ENCODE results near the gene CA10. TPM values are rescaled to one million over a fixed set of nuclear protein-coding genes. Genes with fewer than 3 reads are reported as not detected.

CA10 gene
- total RNA-seq, 2 donors from 2014 or later, result 0.15 to 0.96 TPM

DNA sequence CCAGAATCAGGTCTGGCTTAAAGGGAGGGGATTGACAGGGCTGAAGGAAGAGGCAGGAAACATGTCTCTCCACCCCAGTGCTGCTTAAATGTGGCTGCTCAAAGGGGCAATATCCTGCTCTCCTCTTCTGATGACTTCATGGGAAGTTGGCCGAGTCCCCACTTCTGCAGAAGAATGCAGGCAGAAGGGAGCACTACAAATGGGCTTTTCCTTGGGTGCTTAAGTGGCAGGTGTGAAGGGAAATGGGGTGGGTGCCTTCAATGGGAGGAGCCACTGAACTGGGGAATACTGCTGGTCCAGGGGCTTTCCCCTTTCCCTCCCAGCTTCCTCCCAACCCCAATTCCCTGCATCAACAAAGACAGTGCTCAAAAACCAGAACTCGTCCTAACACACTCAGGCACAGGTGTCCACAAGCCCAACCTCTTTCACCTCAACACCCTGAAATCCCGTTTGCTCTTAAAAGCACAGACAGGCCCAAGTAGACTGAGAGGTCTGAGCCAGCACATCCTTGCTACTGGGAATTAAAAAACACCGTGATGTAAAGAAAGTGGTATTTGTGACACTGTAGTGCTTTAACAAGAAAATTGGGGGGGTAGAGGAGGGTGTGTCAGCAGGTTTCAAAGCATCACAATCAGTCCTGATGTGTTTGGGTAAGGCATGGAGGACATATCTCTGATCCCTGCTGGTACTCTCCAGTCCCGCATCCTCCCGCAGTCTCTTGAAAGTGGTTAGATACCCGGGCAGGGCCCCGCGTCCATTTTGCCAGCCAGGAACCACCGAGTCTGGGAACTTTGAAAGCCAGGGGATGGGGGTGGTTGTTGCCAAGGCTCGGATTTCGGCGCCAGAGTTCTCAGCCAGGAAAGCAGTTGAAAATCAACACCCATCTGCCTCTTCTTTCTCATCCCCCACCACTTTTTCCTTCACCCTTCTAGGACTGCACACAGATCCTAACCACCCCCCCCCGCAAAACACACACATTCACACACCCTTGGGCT lies 1.6 kb downstream of the CA10 start:
- ATAC-seq, result no peak
- no peak for DNase-seq
- H3K27ac Mint-ChIP-seq, result no peak overlapping the region
- H3K27me3 Mint-ChIP-seq, result peaks cover 49% of the 10 kb centered on the region
- no peaks in the 10 kb centered on the region for H3K36me3 Mint-ChIP-seq (ENCODE audit: low read depth)
- peaks cover 6% of the 10 kb centered on the region for H3K4me1 Mint-ChIP-seq
- no peaks in the 10 kb centered on the region for H3K9me3 ChIP-seq (ENCODE audit: control insufficient read depth, low read length, poor library complexity, severe bottlenecking)
- H3K4me3 Mint-ChIP-seq, result peak overlapping the region; percentile 72

DNA sequence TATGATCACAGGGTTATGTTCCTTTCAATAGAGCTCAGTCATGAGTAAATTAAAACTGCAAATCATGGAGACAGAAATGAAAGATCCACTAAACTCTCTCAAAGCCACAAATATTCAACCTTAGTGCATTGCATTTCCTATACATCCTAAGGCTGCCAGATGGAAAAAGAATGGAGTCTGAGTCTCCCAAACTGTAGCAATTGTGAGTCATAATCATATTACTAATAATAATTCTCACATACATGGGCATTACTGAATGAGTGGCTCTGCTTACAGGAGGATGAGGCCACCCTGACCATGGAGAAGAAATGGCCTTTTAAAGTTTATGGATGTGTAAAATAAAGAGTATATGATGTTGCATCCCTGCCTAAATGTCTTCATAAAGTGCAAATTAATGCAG lies 3.2 kb downstream of the CA10 start:
- no peak for DNase-seq
- H3K9me3 ChIP-seq (ENCODE audit: control insufficient read depth, low read length, poor library complexity, severe bottlenecking), result no peaks in the 10 kb centered on the region
- no peak for ATAC-seq
- peaks cover 6% of the 10 kb centered on the region for H3K4me1 Mint-ChIP-seq
- H3K27me3 Mint-ChIP-seq, result peaks cover 36% of the 10 kb centered on the region
- no peak overlapping the region for H3K4me3 Mint-ChIP-seq
- no peak overlapping the region for H3K27ac Mint-ChIP-seq
- no peaks in the 10 kb centered on the region for H3K36me3 Mint-ChIP-seq (ENCODE audit: low read depth)

DNA sequence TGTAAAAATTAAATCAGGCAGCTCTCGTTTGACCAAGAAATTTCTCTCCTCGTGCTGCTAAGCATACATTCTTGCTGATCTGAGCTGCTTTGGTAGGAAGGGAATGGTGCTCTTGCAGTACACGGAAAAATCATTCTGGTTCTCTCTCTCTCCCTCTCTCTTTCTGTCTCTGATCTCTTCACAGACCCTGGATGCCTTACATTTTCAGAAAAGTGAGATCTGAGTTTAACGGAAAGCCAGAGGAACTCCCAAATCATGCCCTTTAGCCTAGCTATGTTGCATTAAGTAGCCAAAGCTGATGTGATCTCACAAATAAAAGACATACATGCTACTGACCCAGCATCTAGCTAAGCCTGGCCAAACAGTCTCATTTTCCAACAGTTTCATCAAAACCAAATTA lies 4.0 kb downstream of the CA10 start:
- no peaks in the 10 kb centered on the region for H3K9me3 ChIP-seq (ENCODE audit: control insufficient read depth, low read length, poor library complexity, severe bottlenecking)
- DNase-seq (no peak), ATAC-seq (no peak)
- H3K36me3 Mint-ChIP-seq (ENCODE audit: low read depth), result no peaks in the 10 kb centered on the region
- H3K4me3 Mint-ChIP-seq, result no peak overlapping the region
- peaks cover 28% of the 10 kb centered on the region for H3K27me3 Mint-ChIP-seq
- H3K4me1 Mint-ChIP-seq, result peaks cover 6% of the 10 kb centered on the region
- H3K27ac Mint-ChIP-seq, result no peak overlapping the region

DNA sequence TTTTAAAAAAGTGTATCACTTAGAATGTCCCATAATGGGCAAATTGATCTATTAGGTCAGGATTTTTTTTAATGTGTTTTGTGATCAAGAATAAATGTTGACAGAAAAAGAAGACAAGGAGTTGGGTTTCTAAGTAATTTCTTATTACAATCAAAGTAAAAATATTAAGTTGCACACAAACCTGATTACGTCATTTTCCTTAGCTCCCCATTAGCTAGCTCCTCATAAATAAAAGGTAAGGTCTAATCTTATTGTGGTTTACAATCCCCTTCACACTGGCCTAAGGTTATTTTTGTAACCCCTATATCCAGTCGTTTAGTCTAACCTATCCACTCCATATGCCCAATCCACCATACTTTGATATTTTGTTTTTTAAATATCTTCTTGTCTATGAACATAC lies 7.6 kb downstream of the CA10 start:
- H3K9me3 ChIP-seq (ENCODE audit: control insufficient read depth, low read length, poor library complexity, severe bottlenecking), result no peaks in the 10 kb centered on the region
- H3K4me1 Mint-ChIP-seq, result peaks cover 10% of the 10 kb centered on the region
- no peak overlapping the region for H3K27ac Mint-ChIP-seq
- ATAC-seq, result no peak
- no peaks in the 10 kb centered on the region for H3K36me3 Mint-ChIP-seq (ENCODE audit: low read depth)
- no peak for DNase-seq
- peaks cover 4% of the 10 kb centered on the region for H3K27me3 Mint-ChIP-seq
- no peak overlapping the region for H3K4me3 Mint-ChIP-seq

DNA sequence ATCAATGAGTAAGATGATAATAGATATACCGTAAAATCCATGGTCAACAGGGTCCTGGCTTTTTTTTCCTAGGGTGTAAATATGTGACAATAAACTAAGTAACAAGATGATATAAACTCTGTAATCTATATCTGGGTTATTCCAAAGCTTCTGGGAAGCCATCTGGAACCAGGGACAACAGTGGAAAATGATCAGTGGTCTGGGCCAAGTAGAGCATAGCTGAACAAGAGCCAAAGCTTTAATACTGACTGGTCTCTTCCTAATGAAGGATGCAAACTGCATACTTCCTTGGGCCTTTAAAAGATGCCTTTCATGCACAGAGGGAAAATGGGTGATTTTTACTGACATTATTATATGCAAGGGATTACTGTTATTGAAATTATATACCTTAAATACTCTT lies 8.9 kb downstream of the CA10 start:
- peaks cover 14% of the 10 kb centered on the region for H3K4me1 Mint-ChIP-seq
- no peaks in the 10 kb centered on the region for H3K9me3 ChIP-seq (ENCODE audit: control insufficient read depth, low read length, poor library complexity, severe bottlenecking)
- H3K27me3 Mint-ChIP-seq, result no peaks in the 10 kb centered on the region
- no peak overlapping the region for H3K4me3 Mint-ChIP-seq
- H3K27ac Mint-ChIP-seq, result no peak overlapping the region
- no peak for DNase-seq
- no peaks in the 10 kb centered on the region for H3K36me3 Mint-ChIP-seq (ENCODE audit: low read depth)
- ATAC-seq, result no peak

DNA sequence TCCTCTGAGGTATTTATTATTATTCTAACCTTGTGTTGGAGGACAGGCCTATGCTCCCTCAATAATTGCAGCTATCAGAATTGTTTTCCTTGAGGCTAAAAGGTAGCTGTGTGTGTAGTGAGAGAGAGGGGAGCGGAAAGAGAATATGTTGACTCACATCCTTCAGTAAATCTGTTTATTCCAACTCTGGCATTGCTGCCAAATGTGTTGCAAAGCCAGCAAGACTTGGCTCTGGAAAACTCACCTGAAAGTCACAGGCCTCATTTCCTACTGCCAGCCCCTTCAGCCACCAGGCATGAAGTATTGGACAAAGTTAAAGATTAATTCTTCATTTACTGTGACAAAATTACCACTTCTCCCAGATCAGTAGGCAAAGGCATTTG lies 9.6 kb downstream of the CA10 start:
- H3K27me3 Mint-ChIP-seq, result no peaks in the 10 kb centered on the region
- no peaks in the 10 kb centered on the region for H3K36me3 Mint-ChIP-seq (ENCODE audit: low read depth)
- ATAC-seq (no peak), DNase-seq (no peak)
- no peak overlapping the region for H3K27ac Mint-ChIP-seq
- no peak overlapping the region for H3K4me3 Mint-ChIP-seq
- no peaks in the 10 kb centered on the region for H3K9me3 ChIP-seq (ENCODE audit: control insufficient read depth, low read length, poor library complexity, severe bottlenecking)
- H3K4me1 Mint-ChIP-seq, result peaks cover 16% of the 10 kb centered on the region

DNA sequence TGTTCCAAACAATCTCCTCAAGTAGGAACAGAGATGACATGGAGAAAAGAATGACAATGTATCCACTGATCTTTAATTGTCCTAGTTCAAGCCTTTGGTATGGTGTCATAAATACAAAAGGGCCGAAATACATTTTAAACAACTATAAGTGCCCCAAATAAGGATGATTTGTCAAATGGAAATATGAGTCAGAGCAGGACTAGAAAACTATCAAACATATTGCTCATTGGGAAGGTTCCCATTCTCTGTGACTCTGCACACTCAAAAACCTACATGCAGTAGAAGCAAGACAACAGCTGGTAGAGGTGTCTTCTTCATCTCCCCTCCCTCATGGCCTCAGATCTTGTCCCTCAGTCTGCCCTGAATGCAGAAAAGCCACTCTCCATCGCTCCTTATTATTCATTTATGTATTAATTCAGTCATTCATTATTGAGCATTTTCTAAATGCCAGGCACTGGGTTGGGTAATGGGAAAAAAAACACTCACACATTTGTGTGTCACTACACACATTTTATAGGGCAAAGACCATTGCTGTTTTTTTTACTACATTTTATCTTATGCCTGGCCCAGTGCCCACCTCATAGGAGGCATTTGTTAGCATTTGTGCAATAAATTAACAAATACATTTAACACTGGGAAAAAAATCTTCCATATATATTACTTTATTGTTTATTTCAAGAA lies 10.1 kb downstream of the CA10 start:
- no peak overlapping the region for H3K4me3 Mint-ChIP-seq
- H3K27ac Mint-ChIP-seq, result no peak overlapping the region
- H3K36me3 Mint-ChIP-seq (ENCODE audit: low read depth), result no peaks in the 10 kb centered on the region
- no peaks in the 10 kb centered on the region for H3K9me3 ChIP-seq (ENCODE audit: control insufficient read depth, low read length, poor library complexity, severe bottlenecking)
- DNase-seq, result no peak
- no peak for ATAC-seq
- peaks cover 16% of the 10 kb centered on the region for H3K4me1 Mint-ChIP-seq
- no peaks in the 10 kb centered on the region for H3K27me3 Mint-ChIP-seq

DNA sequence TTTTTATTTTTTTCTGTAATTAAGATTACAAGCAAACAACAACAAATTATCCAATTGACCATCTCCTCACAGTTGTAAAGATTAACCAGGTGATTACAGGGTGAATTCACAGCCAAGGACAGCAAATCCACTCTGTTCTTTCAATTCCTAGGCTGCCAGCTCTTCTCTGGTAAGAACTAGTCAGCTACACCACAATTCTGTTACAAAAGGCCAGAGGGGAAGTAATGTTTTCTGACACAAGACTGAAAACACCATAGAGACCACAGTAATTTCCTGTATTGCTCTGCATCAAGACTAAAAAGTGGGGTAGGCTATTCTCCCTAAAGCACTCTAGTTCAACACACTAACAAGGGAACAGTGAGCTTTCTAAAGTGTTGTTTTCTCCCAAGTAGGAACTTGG lies 10.6 kb downstream of the CA10 start:
- Mint-ChIP-seq H3K4me1 (peaks cover 16% of the 10 kb centered on the region), H3K4me3 (no peak overlapping the region)
- peak; percentile 62 for ATAC-seq

DNA sequence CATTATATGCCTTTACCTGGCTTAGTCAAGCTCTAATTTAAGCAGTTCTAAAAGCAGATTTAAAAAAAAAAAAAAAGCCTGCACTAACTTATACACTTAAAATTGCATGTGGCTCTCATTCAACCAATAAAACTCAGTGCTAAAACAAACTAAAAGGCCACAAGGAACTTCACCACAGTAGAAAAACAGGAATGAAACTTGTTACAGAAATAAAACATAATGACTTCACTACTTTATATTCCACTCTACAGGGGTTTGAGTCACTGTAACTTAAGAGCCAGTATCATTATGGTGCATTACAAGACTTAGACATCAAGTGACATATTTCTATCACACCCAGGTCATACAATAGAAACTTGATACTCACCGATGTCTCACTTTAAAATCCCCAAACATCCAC lies 11.1 kb downstream of the CA10 start:
- DNase-seq (no peak), ATAC-seq (no peak)
- no peaks in the 10 kb centered on the region for H3K27me3 Mint-ChIP-seq
- H3K4me1 Mint-ChIP-seq, result peaks cover 16% of the 10 kb centered on the region
- no peaks in the 10 kb centered on the region for H3K36me3 Mint-ChIP-seq (ENCODE audit: low read depth)
- H3K27ac Mint-ChIP-seq, result no peak overlapping the region
- no peak overlapping the region for H3K4me3 Mint-ChIP-seq
- no peaks in the 10 kb centered on the region for H3K9me3 ChIP-seq (ENCODE audit: control insufficient read depth, low read length, poor library complexity, severe bottlenecking)

More for the DNA sequence above, 10.6 kb downstream of the CA10 start:
- no peaks in the 10 kb centered on the region for H3K9me3 ChIP-seq (ENCODE audit: control insufficient read depth, low read length, poor library complexity, severe bottlenecking)
- Mint-ChIP-seq H3K36me3 (ENCODE audit: low read depth) (no peaks in the 10 kb centered on the region), H3K27me3 (no peaks in the 10 kb centered on the region), H3K27ac (no peak overlapping the region)
- DNase-seq, result no peak

DNA sequence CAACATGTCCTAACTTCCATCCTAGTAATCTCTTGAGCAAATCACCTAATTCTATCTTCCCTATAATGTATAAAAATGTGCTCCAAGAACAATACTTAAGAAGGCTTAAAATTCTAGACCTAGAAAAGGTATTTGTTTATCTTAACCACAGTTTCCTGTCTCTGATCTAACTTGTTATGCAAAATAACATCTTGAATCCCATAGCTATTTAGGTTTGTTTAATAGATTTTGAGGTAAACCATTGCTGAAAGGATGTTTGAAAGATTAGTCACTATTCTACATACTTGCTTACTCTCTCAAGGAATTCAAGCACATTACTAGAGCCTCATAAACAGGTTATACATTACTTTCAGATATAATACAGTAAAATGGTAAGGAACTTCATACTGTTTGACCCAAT lies 13.0 kb downstream of the CA10 start:
- no peak for DNase-seq
- H3K36me3 Mint-ChIP-seq (ENCODE audit: low read depth), result no peaks in the 10 kb centered on the region
- peaks cover 16% of the 10 kb centered on the region for H3K4me1 Mint-ChIP-seq
- H3K27me3 Mint-ChIP-seq, result no peaks in the 10 kb centered on the region
- no peak for ATAC-seq
- H3K27ac Mint-ChIP-seq, result no peak overlapping the region
- H3K9me3 ChIP-seq (ENCODE audit: control insufficient read depth, low read length, poor library complexity, severe bottlenecking), result no peaks in the 10 kb centered on the region
- no peak overlapping the region for H3K4me3 Mint-ChIP-seq

DNA sequence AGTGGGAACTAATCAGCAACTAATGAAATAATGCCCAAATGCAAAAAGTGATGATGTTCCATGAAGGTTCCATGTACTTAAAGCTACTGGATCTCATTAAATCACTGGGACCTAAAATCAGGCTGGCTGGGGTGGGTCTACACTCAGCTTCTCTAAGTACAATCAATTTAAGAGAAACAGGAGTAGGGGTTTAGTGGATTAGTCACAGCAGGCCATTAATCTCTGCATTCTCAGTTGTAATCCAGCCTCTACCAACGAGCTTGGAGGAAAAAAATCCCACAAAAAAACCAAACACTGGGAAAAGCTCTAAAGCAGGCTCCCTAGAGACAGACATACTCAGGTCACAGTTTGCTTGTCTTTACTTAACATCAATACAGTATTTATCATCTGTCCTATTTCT lies 15.0 kb downstream of the CA10 start:
- Mint-ChIP-seq H3K4me3 (no peak overlapping the region), H3K27ac (no peak overlapping the region), H3K27me3 (no peaks in the 10 kb centered on the region), H3K4me1 (peaks cover 14% of the 10 kb centered on the region), H3K36me3 (ENCODE audit: low read depth) (no peaks in the 10 kb centered on the region)
- no peak for ATAC-seq
- H3K9me3 ChIP-seq (ENCODE audit: control insufficient read depth, low read length, poor library complexity, severe bottlenecking), result no peaks in the 10 kb centered on the region
- no peak for DNase-seq

DNA sequence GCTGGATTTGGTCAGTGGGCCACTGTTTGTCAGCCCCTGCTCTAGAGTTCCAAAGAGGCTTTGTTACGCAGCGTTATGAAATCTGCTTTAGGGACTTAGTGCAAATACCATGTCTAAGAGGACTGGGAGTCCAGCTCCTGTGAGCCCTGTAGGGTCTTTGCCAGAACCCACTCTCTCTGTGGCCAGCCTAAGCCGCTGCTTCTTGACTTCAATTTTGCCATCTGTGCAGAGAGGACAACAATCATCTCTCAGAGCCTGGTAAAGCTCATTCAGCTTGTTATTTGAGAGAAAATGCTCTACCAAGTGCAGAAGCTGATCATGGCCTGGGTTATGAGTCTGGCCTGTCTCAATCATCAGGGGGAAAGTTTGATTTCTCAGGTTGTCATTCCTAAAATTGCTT lies 17.9 kb downstream of the CA10 start:
- Mint-ChIP-seq H3K27ac (no peak overlapping the region), H3K4me3 (no peak overlapping the region), H3K4me1 (peaks cover 5% of the 10 kb centered on the region), H3K27me3 (peaks cover 6% of the 10 kb centered on the region), H3K36me3 (ENCODE audit: low read depth) (no peaks in the 10 kb centered on the region)
- DNase-seq, result no peak
- H3K9me3 ChIP-seq (ENCODE audit: control insufficient read depth, low read length, poor library complexity, severe bottlenecking), result peaks cover 2% of the 10 kb centered on the region
- no peak for ATAC-seq

DNA sequence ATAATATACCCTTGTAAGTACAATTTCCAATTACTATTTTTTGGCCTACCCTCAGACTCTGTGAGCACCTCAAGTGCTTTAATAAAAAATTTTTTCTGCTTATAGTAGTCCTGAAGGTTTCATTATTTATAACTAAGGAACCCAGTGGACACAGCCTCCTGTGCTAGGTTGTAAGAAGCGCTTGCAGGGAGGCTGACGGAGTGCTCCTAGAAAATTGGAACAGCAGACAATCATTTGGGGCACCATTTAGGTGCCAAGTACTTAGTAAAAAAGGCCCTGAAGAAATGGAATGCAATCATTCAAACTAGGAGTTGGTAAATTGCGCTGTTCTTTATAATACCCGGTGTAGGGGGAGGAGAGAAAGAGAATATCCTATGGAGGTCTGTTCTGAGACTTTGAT lies 19.8 kb downstream of the CA10 start:
- H3K4me1 Mint-ChIP-seq, result no peaks in the 10 kb centered on the region
- peaks cover 13% of the 10 kb centered on the region for H3K27me3 Mint-ChIP-seq
- no peak for ATAC-seq
- H3K36me3 Mint-ChIP-seq (ENCODE audit: low read depth), result no peaks in the 10 kb centered on the region
- H3K4me3 Mint-ChIP-seq, result no peak overlapping the region
- DNase-seq, result no peak
- peaks cover 2% of the 10 kb centered on the region for H3K9me3 ChIP-seq (ENCODE audit: control insufficient read depth, low read length, poor library complexity, severe bottlenecking)
- H3K27ac Mint-ChIP-seq, result no peak overlapping the region

Data from T-helper 17 cell (primary cell).